ENCODE results near the gene TMCO6. TPM values are rescaled to one million over a fixed set of nuclear protein-coding genes. Genes with fewer than 3 reads are reported as not detected.

TMCO6 gene
- total and polyA plus RNA-seq, 2 of the 4 experiments (the other 2 are of a cell fraction), result 6.6 to 10.6 TPM

GRCh38 chr5:140631036-140631417, 8.2 kb upstream of the TMCO6 start:
- Histone ChIP-seq H3K9me1 (ENCODE audit: insufficient read depth, low read length) (no peaks in the 10 kb centered on the region), H2BK120ac (ENCODE audit: low read depth, low read length) (no peak overlapping the region), H4K20me1 (ENCODE audit: insufficient read depth, low read length) (no peaks in the 10 kb centered on the region), H3K23ac (ENCODE audit: low read depth, low read length) (no peak overlapping the region), H3K18ac (ENCODE audit: low read depth, low read length) (no peak overlapping the region), H3K27me3 (ENCODE audit: control insufficient read depth, insufficient read depth, low read length) (peaks cover 16% of the 10 kb centered on the region), H3K4ac (ENCODE audit: low read depth, low read length) (no peak overlapping the region), H3K4me3 (ENCODE audit: insufficient read depth, low read depth, low read length) (no peak overlapping the region), H3K4me1 (ENCODE audit: control insufficient read depth, insufficient read depth, low read length) (peaks cover 5% of the 10 kb centered on the region; the same call in 1 of the 2 replicates), H2AFZ (replicated peaks; ENCODE audit: low read length, poor library complexity) (no peak overlapping the region), H2BK20ac (ENCODE audit: low read depth, low read length) (no peak overlapping the region), H3K27ac (ENCODE audit: insufficient read depth, low read length) (no peak overlapping the region), H2AK9ac (replicated peaks; ENCODE audit: low read depth, low read length, poor library complexity) (no peak overlapping the region), H3K79me1 (ENCODE audit: low read depth in 1 of 2, low read length in 2 of 2) (no peaks in the 10 kb centered on the region), H3K9me3 (ENCODE audit: control insufficient read depth, insufficient read depth, low read length) (no peaks in the 10 kb centered on the region; the same call in 1 of the 2 replicates), H4K8ac (ENCODE audit: low read depth in 2 of 2, low read length in 2 of 2) (no peak overlapping the region), H2AK5ac (ENCODE audit: low read depth, low read length) (no peak overlapping the region), H2BK5ac (ENCODE audit: low read depth, low read length, poor library complexity, severe bottlenecking) (no peak overlapping the region), H3K4me2 (ENCODE audit: low read depth, low read length) (no peak overlapping the region), H3K14ac (replicated peaks; ENCODE audit: low read depth, low read length) (no peak overlapping the region), H3K36me3 (ENCODE audit: control insufficient read depth, insufficient read depth, low read length) (no peaks in the 10 kb centered on the region), H2BK15ac (ENCODE audit: low read depth, low read length) (no peak overlapping the region), H3K56ac (ENCODE audit: extremely low read depth, insufficient read depth, low read length) (no peak overlapping the region), H4K5ac (ENCODE audit: low read depth, low read length) (no peak overlapping the region), H4K91ac (ENCODE audit: insufficient read depth, low read depth, low read length) (no peak overlapping the region), H3K9ac (ENCODE audit: low read depth, low read length) (no peak overlapping the region)
- DNase-seq, result no peak
- POLR2A ChIA-PET (ENCODE audit: unreplicated experiment), result interaction anchor here (0.6 kb wide), 1 partner anchor 957 kb away, joined by 9 read pairs; no protein-coding TSS in a partner anchor
- dilution Hi-C loops (cut with HindIII; ENCODE audit: low sequenced_read_pairs, unreplicated experiment), result no loop called here
- 67% methylated on average over 1 of the region's 4 CpGs; no CpG with 5 or more reads in 1 of the 2 experiments for WGBS, 2 experiments (ENCODE audit: extremely low coverage in 2 of 2, insufficient read length in 1 of 2)
- no peak for ATAC-seq (ENCODE audit: low read depth)
- intact Hi-C loops (cut with micrococcal nuclease), result loop anchor here (10.0 kb wide), 1 partner anchor 386 kb away; no protein-coding TSS in a partner anchor
- no TSS peak for BruUV-seq (replicated peaks)
- in situ Hi-C loops (cut with MboI; ENCODE audit: low sequenced_read_pairs), result no loop called here
- CTCF ChIA-PET, result no interaction called here
- TF ChIP-seq MXI1 (IDR thresholded peaks at IDR 0.05; ENCODE audit: borderline replicate concordance, low read depth, low read length) (no peak), NFE2L2 (IDR thresholded peaks at IDR 0.05; ENCODE audit: low read depth, low read length) (no peak), BHLHE40 (IDR thresholded peaks at IDR 0.05; ENCODE audit: low read depth, low read length) (no peak), CEBPB (IDR thresholded peaks at IDR 0.05; ENCODE audit: low read depth, low read length) (no peak), MAZ (IDR thresholded peaks at IDR 0.05; ENCODE audit: borderline replicate concordance, low read depth, low read length) (no peak), USF2 (IDR thresholded peaks at IDR 0.05; ENCODE audit: low read depth, low read length) (no peak), MAFK (IDR thresholded peaks at IDR 0.05; ENCODE audit: low read depth, low read length) (no peak), RCOR1 (IDR thresholded peaks at IDR 0.05; ENCODE audit: insufficient replicate concordance, low read length) (no peak), SMC3 (IDR thresholded peaks at IDR 0.05; ENCODE audit: low read depth, low read length) (no peak)
- TF ChIP-seq, protein P1, sequence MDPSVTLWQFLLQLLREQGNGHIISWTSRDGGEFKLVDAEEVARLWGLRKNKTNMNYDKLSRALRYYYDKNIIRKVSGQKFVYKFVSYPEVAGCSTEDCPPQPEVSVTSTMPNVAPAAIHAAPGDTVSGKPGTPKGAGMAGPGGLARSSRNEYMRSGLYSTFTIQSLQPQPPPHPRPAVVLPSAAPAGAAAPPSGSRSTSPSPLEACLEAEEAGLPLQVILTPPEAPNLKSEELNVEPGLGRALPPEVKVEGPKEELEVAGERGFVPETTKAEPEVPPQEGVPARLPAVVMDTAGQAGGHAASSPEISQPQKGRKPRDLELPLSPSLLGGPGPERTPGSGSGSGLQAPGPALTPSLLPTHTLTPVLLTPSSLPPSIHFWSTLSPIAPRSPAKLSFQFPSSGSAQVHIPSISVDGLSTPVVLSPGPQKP (IDR thresholded peaks at IDR 0.05; ENCODE audit: borderline replicate concordance, low read depth, low read length), result no peak
- TF ChIP-seq, protein P2, sequence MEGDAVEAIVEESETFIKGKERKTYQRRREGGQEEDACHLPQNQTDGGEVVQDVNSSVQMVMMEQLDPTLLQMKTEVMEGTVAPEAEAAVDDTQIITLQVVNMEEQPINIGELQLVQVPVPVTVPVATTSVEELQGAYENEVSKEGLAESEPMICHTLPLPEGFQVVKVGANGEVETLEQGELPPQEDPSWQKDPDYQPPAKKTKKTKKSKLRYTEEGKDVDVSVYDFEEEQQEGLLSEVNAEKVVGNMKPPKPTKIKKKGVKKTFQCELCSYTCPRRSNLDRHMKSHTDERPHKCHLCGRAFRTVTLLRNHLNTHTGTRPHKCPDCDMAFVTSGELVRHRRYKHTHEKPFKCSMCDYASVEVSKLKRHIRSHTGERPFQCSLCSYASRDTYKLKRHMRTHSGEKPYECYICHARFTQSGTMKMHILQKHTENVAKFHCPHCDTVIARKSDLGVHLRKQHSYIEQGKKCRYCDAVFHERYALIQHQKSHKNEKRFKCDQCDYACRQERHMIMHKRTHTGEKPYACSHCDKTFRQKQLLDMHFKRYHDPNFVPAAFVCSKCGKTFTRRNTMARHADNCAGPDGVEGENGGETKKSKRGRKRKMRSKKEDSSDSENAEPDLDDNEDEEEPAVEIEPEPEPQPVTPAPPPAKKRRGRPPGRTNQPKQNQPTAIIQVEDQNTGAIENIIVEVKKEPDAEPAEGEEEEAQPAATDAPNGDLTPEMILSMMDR (conservative IDR thresholded peaks at IDR 0.05; ENCODE audit: low read depth, low read length), result no peak

Data from IMR-90 (cell line).